Chondrocyte (in vitro differentiated cells): ENCODE data around the gene GPD2. TPM values are rescaled to one million over a fixed set of nuclear protein-coding genes. Genes with fewer than 3 reads are reported as not detected.
A peak's percentile ranks its signal among the peaks of the same experiment; 100 is the strongest.

Experiments
- DNase-seq: peaks from one replicate; pipeline ENCODE4 v3.0.0; 2021; ENCODE audit warnings: mixed read lengths, low spot score
- H3K27ac Mint-ChIP-seq: one replicate; pipeline ENCODE4 v1.8.0; 2021; ENCODE audit warnings: mild to moderate bottlenecking, moderate library complexity, mixed read lengths; ENCODE audit not compliant: unreplicated experiment
- H3K27me3 Mint-ChIP-seq: 2 replicates; pipeline ENCODE4 v1.8.0; 2021; ENCODE audit warnings: low read depth, mixed read lengths
- H3K36me3 Mint-ChIP-seq: 2 replicates; pipeline ENCODE4 v1.8.0; 2021; ENCODE audit warnings: low read depth, mixed read lengths
- H3K4me1 Mint-ChIP-seq: 2 replicates; pipeline ENCODE4 v1.8.0; 2021; ENCODE audit warnings: low read depth, mild to moderate bottlenecking, mixed read lengths
- H3K4me3 Mint-ChIP-seq: one replicate; pipeline ENCODE4 v1.8.0; 2021; ENCODE audit warnings: mild to moderate bottlenecking, moderate library complexity, mixed read lengths; ENCODE audit not compliant: unreplicated experiment
- H3K9me3 Mint-ChIP-seq: 2 replicates; pipeline ENCODE4 v1.8.0; 2021; ENCODE audit warnings: low read depth, mixed read lengths
- CTCF ChIP-seq: fragments of 200-600 bp; sonication (generic); IDR thresholded peaks from 2 replicates; pipeline ENCODE4 v1.5.0; 2021; ENCODE audit warnings: antibody characterized with exemption, mild to moderate bottlenecking, moderate library complexity
- long read RNA-seq: library from polyadenylated mRNA; stranded (forward); transcript quantifications from one replicate; pipeline ENCODE4 v2.0.0, GENCODE V29; 2021
- total RNA-seq: library from RNA; stranded (reverse); gene quantifications from 3 replicates; pipeline ENCODE4 v1.2.1, GENCODE V29; 2021

Gene GPD2
- total RNA-seq, result 21.1 to 29.1 TPM (median 25.5 TPM) in 3 replicates
- long read RNA-seq, full-length matches to known transcripts, result 4 of 7 reads
- long read RNA-seq, partial matches to known transcripts, result 0 of 7 reads
- long read RNA-seq, other reads (novel, unspliced or antisense), result 3 of 7 reads

GRCh38 chr2:156435718-156436496 lies at the start of gene GPD2:
Gene GPD2, plus strand, starts transcription at chr2:156436379. Its CDS starts 39,727 bp downstream, at chr2:156476106.
- peak; percentile 35 for TF ChIP-seq CTCF
- Mint-ChIP-seq H3K4me1 (peaks cover 58% of the 10 kb centered on the region), H3K27ac (peak within 1 kb of the TSS; percentile 95), H3K4me3 (peak within 1 kb of the TSS; percentile 90), H3K9me3 (no peaks in the 10 kb centered on the region), H3K36me3 (no peaks in the 10 kb centered on the region), H3K27me3 (no peaks in the 10 kb centered on the region)
- peak; percentile 97 for DNase-seq

- no peak for TF ChIP-seq CTCF
- Mint-ChIP-seq H3K36me3 (no peaks in the 10 kb centered on the region), H3K27ac (no peak overlapping the region), H3K27me3 (no peaks in the 10 kb centered on the region), H3K9me3 (no peaks in the 10 kb centered on the region), H3K4me1 (no peaks in the 10 kb centered on the region), H3K4me3 (no peak overlapping the region)
- DNase-seq, result no peak
These were observed 42.0 kb upstream of the GPD2 start for GRCh38 chr2:156394033-156394741.

GRCh38 chr2:156396126-156396525 lies 40.1 kb upstream of the GPD2 start:
- no peak for DNase-seq
- Mint-ChIP-seq H3K9me3 (no peaks in the 10 kb centered on the region), H3K4me1 (peaks cover 9% of the 10 kb centered on the region), H3K27ac (no peak overlapping the region), H3K27me3 (no peaks in the 10 kb centered on the region), H3K36me3 (no peaks in the 10 kb centered on the region), H3K4me3 (no peak overlapping the region)
- no peak for TF ChIP-seq CTCF

GRCh38 chr2:156397229-156397628 lies 39.0 kb upstream of the GPD2 start:
- H3K9me3 Mint-ChIP-seq, result no peaks in the 10 kb centered on the region
- H3K4me1 Mint-ChIP-seq, result peaks cover 14% of the 10 kb centered on the region
- H3K4me3 Mint-ChIP-seq, result no peak overlapping the region
- no peaks in the 10 kb centered on the region for H3K36me3 Mint-ChIP-seq
- H3K27me3 Mint-ChIP-seq, result no peaks in the 10 kb centered on the region
- no peak overlapping the region for H3K27ac Mint-ChIP-seq
- no peak for DNase-seq
- TF ChIP-seq CTCF, result no peak

- no peak for DNase-seq
- TF ChIP-seq CTCF, result no peak
- H3K4me1 Mint-ChIP-seq, result peaks cover 14% of the 10 kb centered on the region
- no peaks in the 10 kb centered on the region for H3K36me3 Mint-ChIP-seq
- no peaks in the 10 kb centered on the region for H3K9me3 Mint-ChIP-seq
- no peaks in the 10 kb centered on the region for H3K27me3 Mint-ChIP-seq
- no peak overlapping the region for H3K27ac Mint-ChIP-seq
- H3K4me3 Mint-ChIP-seq, result no peak overlapping the region
These were observed 38.0 kb upstream of the GPD2 start for GRCh38 chr2:156398176-156398575.
